Aorta (tissue), 5 donors: Measurements from ENCODE around the gene PAK1IP1. TPM values are rescaled to one million over a fixed set of nuclear protein-coding genes. Genes with fewer than 3 reads are reported as not detected.

Experiments used
- ATAC-seq: fragments of 200-7000 bp; cut with Tn5 transposase; one replicate; pipeline ENCODE4 v1.9.1; 2022; ENCODE audit warnings: moderate library complexity; ENCODE audit not compliant: low FRiP score
- DNase-seq, 2 donors: peaks; one replicate each; pipeline ENCODE4 v3.0.0-alpha.2; 2020
- H3K27ac ChIP-seq, 2 donors: one replicate each; pipeline ENCODE4 v1.5.1; 2013; ENCODE audit warnings: low read length in 2 of 2, mild to moderate bottlenecking in 2 of 2, moderate library complexity in 2 of 2, control low read depth in 1 of 2, inconsistent platforms in 1 of 2, low read depth in 1 of 2
- H3K27me3 ChIP-seq, 2 donors: one replicate each; pipeline ENCODE4 v1.6.1; 2013; ENCODE audit warnings: control low read depth in 1 of 2, low read length in 1 of 2, mild to moderate bottlenecking in 1 of 2, moderate library complexity in 1 of 2; ENCODE audit not compliant: insufficient read depth in 2 of 2, control insufficient read depth in 1 of 2
- H3K36me3 ChIP-seq, 2 donors: one replicate each; pipeline ENCODE4 v1.6.1; 2013; ENCODE audit warnings: control low read depth in 1 of 2, low read length in 1 of 2, mild to moderate bottlenecking in 1 of 2; ENCODE audit not compliant: insufficient read depth in 2 of 2, control insufficient read depth in 1 of 2
- H3K4me1 ChIP-seq, 2 donors: one replicate each; pipeline ENCODE4 v1.6.1; 2013; ENCODE audit warnings: low read length in 2 of 2, control low read depth in 1 of 2, mild to moderate bottlenecking in 1 of 2, moderate library complexity in 1 of 2; ENCODE audit not compliant: insufficient read depth in 2 of 2, control insufficient read depth in 1 of 2
- H3K4me3 ChIP-seq, 2 donors: one replicate each; pipeline ENCODE4 v1.5.1; 2013; ENCODE audit warnings: low read length in 2 of 2, control low read depth in 1 of 2, mild to moderate bottlenecking in 1 of 2
- H3K9me3 ChIP-seq: one replicate; pipeline ENCODE4 v1.6.1; 2013; ENCODE audit warnings: mild to moderate bottlenecking, low read length; ENCODE audit not compliant: control insufficient read depth
- WGBS, 2 donors: extraction: QIAGEN DNeasy Blood & Tissue Kit; methylation state at CpG; one replicate each; pipeline ENCODE4 v1.1.7; 2013; 5-methylcytosine and 5-hydroxymethylcytosine counted together
- intact Hi-C, 2 donors: fragments of 100-400 bp; cut with DNase I; formaldehyde crosslinking; loops; one replicate each; pipeline versions ENCODE4 v1.14.2 to v1.15.0; 2022
- polyA plus RNA-seq, 2 donors: library from polyadenylated mRNA; stranded (reverse); fragments of 200-250 nt; gene quantifications; one replicate each; pipeline ENCODE4 v1.2.3, GENCODE V29; 2013
- total RNA-seq, 2 donors: library from RNA; stranded (reverse); fragmentation: NEBNext Ultra II Directional; extraction: Animal tissue kit (Norgen Biotek cat#: 25700); gene quantifications; one replicate each; pipeline ENCODE4 v1.2.1, GENCODE V29; 2021
- donor health status: healthy with polysubstance abuse.
- donor health status: Bipolar disorder and iron deficiency.
- donor health status: DM: no; HTN: no; CAD: no.
- donor health status: DM: no; HTN: no; CAD: no.
- donor health status: DM: yes; HTN: yes; CAD: no.

The PAK1IP1 gene
- total and polyA plus RNA-seq, 4 donors, result 6.3 to 12.3 (median 9.5) TPM

DNA sequence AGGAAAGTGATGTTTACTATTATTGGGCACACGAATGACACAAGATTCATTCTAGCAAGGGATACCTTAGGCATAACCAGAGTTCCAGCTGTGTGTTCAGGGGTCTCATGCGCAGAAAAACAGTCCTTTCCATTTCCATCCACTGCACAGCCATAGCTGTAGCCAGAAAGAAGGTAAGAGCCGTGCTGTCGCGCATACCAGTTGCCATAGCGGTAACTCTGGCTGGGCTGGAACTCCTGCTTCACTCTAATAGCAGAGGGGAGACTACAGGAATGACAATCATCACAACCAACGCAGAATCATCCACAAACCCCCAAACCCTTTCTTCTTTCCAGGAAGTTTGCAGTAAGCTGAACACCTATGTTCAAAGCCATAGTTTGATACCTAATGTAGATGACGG lies 7.9 kb upstream of the PAK1IP1 start:
- H3K4me1 ChIP-seq, result no peaks in the 10 kb centered on the region
- DNase-seq, result no peak
- WGBS, 2 donors, result 75 to 78% methylated on average over 8 of the region's 8 CpGs
- no peak for ATAC-seq
- no peaks in the 10 kb centered on the region for H3K27me3 ChIP-seq
- H3K4me3 ChIP-seq, result no peak overlapping the region
- H3K9me3 ChIP-seq, result no peaks in the 10 kb centered on the region
- H3K27ac ChIP-seq, result no peak overlapping the region
- intact Hi-C loops, result no loop called here
- H3K36me3 ChIP-seq, result no peaks in the 10 kb centered on the region

DNA sequence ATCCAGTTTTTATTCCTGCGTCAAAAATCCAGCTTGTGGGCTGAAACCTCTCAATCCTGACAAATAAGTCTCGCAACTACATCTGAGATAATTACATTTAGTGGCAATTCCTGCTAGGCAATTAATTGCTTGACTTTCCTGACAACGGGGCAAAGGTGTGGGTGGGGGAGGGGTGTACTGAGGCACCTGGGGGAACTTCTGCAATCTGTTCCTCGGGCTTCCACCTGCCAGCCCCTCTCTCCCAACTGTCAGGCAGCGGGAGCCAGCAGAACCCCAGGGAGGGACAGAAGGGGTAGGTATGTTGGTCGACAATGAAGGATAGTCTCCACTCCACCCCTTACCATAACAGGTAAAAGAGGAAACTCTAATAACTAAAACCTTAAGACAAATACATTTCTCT lies 7.2 kb upstream of the PAK1IP1 start:
- intact Hi-C loops, result no loop called here
- ATAC-seq, result no peak
- H3K27me3 ChIP-seq, result no peaks in the 10 kb centered on the region

DNA sequence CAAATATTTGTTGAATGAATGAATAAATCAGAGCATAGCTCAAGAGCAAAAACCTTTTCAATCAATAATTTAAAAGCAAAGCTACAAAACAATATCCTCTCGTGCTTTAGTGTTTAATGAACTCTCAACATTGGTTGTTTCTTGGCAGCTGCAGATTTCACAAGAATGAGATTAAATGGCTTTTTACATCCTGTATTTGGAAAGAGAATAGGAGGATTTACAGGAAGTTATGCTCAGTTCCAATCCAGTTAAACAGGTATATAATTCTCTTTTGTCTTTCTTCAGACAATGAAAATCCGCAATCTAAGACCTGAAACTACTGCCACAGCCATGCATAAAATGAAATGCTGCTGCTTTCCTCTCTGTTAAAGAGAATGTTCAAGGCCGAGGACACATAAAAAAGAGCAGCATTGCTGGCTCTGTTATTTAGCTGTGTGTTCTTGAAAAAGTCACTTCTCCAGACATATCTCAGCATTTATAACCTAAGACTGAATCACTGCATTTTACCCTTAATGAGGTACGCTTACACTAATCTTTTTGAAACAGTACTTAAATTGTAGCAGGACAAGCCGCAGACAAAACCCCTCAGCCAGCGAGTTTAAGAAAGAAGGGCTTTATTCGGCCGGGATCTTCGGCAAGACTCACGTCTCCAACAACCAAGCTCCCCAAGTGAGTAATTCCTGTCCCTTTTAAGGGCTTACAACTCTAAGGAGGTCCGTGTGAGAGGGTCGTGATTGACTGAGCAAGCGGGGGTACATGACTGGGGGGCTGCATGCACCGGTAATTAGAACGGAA lies 3.9 kb upstream of the PAK1IP1 start:
- Histone ChIP-seq H3K27ac (no peak overlapping the region), H3K36me3 (no peaks in the 10 kb centered on the region), H3K4me1 (no peaks in the 10 kb centered on the region), H3K9me3 (no peaks in the 10 kb centered on the region), H3K4me3 (no peak overlapping the region), H3K27me3 (no peaks in the 10 kb centered on the region)
- 60 to 68% methylated on average over 15 of the region's 15 CpGs for WGBS, 2 donors
- ATAC-seq (no peak), DNase-seq (no peak)
- intact Hi-C loops, result loop anchor here in 1 of 2 donors (10.0 kb wide), 1 partner anchor 176 kb away; no protein-coding TSS in a partner anchor

More for the DNA sequence above, 7.2 kb upstream of the PAK1IP1 start:
- Histone ChIP-seq H3K4me3 (no peak overlapping the region), H3K36me3 (no peaks in the 10 kb centered on the region), H3K4me1 (no peaks in the 10 kb centered on the region), H3K27ac (no peak overlapping the region), H3K9me3 (no peaks in the 10 kb centered on the region)
- 33 to 41% methylated on average over 6 of the region's 6 CpGs for WGBS, 2 donors
- no peak for DNase-seq

- Histone ChIP-seq H3K36me3 (no peaks in the 10 kb centered on the region), H3K4me3 (no peak overlapping the region), H3K27ac (no peak overlapping the region), H3K27me3 (no peaks in the 10 kb centered on the region), H3K9me3 (no peaks in the 10 kb centered on the region), H3K4me1 (no peaks in the 10 kb centered on the region)
- intact Hi-C loops, result loop anchor here in 1 of 2 donors (10.0 kb wide), 1 partner anchor 178 kb away; no protein-coding TSS in a partner anchor
- no peak for DNase-seq
- no peak for ATAC-seq
- WGBS, 2 donors, result 95% methylated on average over 8 of the region's 8 CpGs
Measured at GRCh38 chr6:10692965-10693538, 1.7 kb upstream of the PAK1IP1 start.

GRCh38 chr6:10695086-10695657 lies 400 bp downstream of the PAK1IP1 start:
- intact Hi-C loops, result loop anchor here (2.0 to 10.0 kb wide), 2 partner anchors 28 to 180 kb away; partner anchors contain the start of gene TMEM14C (in 1 of the 2)

GRCh38 chr6:10696655-10697054 lies 1.9 kb downstream of the PAK1IP1 start:
- DNase-seq, result no peak
- 96 to 97% methylated on average over 4 of the region's 4 CpGs for whole genome bisulfite sequencing, 2 donors
- Histone ChIP-seq H3K9me3 (no peaks in the 10 kb centered on the region), H3K27me3 (no peaks in the 10 kb centered on the region), H3K4me1 (no peaks in the 10 kb centered on the region), H3K4me3 (no peak overlapping the region), H3K36me3 (peaks cover 0 to 2% of the 10 kb centered on the region in 2 donors), H3K27ac (no peak overlapping the region)
- ATAC-seq, result no peak
- intact Hi-C loops, result loop anchor here in 1 of 2 donors (10.0 kb wide), 1 partner anchor 182 kb away; no protein-coding TSS in a partner anchor

More at GRCh38 chr6:10695086-10695657, 400 bp downstream of the PAK1IP1 start:
- Histone ChIP-seq H3K9me3 (no peaks in the 10 kb centered on the region), H3K36me3 (peaks cover 0 to 2% of the 10 kb centered on the region in 2 donors), H3K4me3 (peak overlapping the region; percentile 51 to 77), H3K27ac (peak overlapping the region in 1 of 2 donors; percentile 86), H3K4me1 (no peaks in the 10 kb centered on the region), H3K27me3 (no peaks in the 10 kb centered on the region)
- DNase-seq (no peak), ATAC-seq (no peak)
- 1% methylated on average over 17 of the region's 17 CpGs for WGBS, 2 donors

- Histone ChIP-seq H3K4me3 (no peak overlapping the region), H3K27ac (no peak overlapping the region), H3K36me3 (peaks cover 0 to 3% of the 10 kb centered on the region in 2 donors), H3K4me1 (no peaks in the 10 kb centered on the region), H3K27me3 (no peaks in the 10 kb centered on the region), H3K9me3 (no peaks in the 10 kb centered on the region)
- DNase-seq (no peak), ATAC-seq (no peak)
- 84 to 85% methylated on average over 8 of the region's 8 CpGs for WGBS, 2 donors
- intact Hi-C loops, result no loop called here
Measured at GRCh38 chr6:10713962-10714361, 19.2 kb downstream of the PAK1IP1 start.

- Histone ChIP-seq H3K9me3 (no peaks in the 10 kb centered on the region), H3K36me3 (no peaks in the 10 kb centered on the region), H3K27me3 (no peaks in the 10 kb centered on the region), H3K4me1 (peaks cover 1% of the 10 kb centered on the region in 2 donors), H3K4me3 (no peak overlapping the region), H3K27ac (no peak overlapping the region)
- ATAC-seq (no peak), DNase-seq (no peak)
- intact Hi-C loops, result no loop called here
- WGBS, 2 donors, result 78 to 80% methylated on average over 8 of the region's 8 CpGs
Measured at GRCh38 chr6:10719296-10719963, 24.7 kb downstream of the PAK1IP1 start.
